ENCODE data around the gene DGCR8. TPM values are rescaled to one million over a fixed set of nuclear protein-coding genes. Genes with fewer than 3 reads are reported as not detected.

DGCR8 gene
- polyA plus RNA-seq, 3 donors, result 40.5 to 42.3 (median 42.0) TPM

DNA sequence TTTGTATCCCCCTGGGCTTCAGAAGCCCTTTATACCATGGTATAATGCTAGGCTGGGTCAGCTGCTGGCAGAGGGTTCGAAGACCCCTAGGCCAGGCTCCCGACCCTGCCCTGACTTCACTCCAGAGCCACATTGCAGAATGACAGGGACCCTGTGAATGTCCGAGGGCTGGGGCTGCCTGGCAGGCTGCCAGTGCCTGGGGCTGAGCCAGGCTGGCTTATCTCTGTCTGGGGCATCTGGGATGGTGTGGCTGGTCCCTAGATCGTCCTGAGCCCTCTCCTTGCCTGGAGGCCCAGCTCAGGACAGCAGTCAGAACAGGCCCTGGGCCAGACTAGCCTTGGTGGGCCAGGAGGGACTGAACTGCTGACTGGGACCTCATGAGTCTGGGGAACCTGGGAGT is 55.2 kb downstream of the DGCR8 start:
- DNase-seq (ENCODE audit: low read depth in 3 of 3, low spot score in 2 of 3), result no peak

DNA sequence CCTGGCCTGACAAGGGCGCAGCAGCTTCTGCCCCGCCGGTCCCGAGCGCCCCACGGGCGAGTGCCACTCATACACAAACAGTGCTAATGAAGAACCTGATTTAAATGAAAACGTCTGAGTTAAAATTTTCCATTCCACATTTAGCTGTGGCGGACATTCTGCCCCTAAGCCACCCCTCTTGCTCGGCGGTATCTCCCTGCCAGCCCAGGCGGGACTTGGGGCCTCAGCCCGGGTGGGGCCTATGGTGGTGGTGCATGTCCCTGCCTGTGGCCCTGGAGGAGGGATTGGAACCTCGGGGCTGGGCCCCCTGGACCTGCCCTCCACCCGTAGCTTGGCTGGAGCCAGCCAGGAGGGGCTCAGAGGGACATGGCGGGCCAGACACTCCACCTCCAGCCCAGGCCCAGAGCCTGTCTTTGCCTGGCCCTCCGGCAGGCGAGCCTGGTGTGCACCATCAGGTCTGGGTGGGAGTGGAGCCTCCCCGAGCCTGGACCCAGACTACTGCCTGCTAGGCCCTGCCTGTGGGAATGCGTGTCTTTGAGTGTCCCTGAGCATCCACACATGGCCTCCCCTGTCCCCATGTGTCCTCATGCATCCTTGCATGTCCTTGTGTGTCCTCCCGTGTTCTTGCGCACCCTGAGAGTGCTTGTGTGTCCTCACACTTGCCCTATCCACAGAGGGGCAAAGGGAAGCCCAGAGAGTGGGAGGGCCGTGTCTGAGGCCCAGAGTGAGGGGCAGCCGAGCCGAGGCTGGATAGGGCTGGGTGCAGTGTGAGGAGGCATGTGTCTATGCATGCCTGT is 56.0 kb downstream of the DGCR8 start:
- DNase-seq (ENCODE audit: low read depth in 3 of 3, low spot score in 2 of 3), result no peak

DNA sequence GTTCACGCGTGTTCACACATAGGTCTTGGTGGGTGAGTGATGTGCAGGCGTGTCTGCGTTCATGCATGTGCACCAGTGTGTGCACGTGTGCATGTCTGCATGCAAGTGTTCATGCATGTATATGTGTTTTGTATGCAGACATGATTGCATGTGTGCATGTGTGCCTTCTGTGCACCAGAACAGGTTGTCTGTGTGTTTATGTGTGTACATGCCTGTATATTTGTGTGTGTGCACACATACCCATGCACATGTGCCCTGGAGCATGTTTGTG is 56.5 kb downstream of the DGCR8 start:
- DNase-seq (ENCODE audit: low read depth in 3 of 3, low spot score in 2 of 3), result no peak

DNA sequence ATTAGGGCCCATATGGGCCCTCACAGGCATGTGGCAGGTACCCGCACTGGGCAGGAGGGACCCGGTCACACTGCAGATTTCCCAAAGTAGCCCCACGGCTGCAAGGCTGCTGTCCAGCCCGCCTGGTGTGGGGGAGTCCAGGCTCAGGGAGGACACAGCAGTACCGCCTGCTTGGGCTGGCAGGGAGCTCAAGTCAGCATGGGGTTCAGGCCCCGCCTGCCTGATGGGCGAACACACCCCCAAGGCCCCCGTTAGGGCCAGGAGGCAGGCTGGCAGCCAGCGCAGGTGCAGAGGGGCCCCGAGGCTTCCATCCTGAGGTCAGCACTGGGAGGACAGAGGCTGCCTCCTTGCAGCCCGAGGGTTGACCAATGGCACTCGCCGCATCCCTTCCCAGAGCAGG is 57.1 kb downstream of the DGCR8 start:
- DNase-seq (ENCODE audit: low read depth in 3 of 3, low spot score in 2 of 3), result no peak

DNA sequence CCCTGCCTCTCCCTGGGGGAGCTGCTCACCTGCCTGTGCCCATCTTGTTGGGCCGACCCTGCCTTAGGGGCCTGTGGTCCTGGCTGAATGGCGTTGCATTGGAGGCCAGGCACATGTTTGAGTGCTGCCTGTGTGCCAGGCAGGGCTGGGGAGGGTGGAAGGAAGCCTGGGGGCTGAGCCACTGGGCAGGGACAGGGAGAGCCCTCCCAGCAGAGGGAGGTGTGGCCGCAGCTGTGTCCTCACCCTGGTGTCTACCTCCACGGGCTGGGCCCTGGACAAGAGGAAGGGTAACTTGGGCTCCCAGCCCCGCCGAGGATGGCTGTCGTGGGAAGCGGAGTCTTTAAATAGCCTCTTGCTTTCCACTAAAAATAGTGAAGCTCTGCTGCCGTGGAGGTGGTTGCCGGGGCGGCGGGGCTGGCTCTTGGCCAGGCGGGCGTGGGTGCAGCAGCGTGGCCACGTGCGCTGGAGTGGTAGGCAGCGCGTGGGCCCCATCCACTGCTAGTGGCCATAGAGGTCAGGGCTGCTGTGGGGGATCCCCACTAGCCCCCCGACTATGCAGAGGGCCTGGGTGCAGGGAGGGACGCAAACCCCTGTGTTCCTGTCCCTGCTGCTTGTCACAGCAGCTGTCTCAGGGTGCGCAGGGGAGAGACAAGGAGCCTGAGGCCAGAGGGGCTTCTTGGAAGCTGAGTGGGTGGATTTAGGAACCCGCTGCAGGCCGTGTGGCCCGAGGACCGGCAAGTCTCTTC is 57.8 kb downstream of the DGCR8 start:
- DNase-seq (ENCODE audit: low read depth in 3 of 3, low spot score in 2 of 3), result no peak

DNA sequence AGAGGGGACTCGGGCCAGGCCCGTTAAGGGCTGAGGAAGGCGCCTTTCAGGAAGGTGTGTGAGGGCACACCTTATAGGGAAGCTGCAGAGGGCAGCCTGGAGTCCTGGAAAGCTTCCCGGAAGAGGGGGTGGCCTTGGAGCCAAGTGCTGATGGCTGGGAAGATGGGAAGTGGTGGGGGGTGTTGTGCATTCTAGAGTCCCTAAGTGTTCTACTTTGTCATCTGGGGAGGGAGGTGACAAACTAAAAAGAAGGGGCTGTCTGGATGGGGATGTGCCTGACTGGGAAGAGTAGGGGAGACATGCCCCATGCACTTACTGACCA is 58.3 kb downstream of the DGCR8 start:
- DNase-seq (ENCODE audit: low read depth in 3 of 3, low spot score in 2 of 3), result no peak

DNA sequence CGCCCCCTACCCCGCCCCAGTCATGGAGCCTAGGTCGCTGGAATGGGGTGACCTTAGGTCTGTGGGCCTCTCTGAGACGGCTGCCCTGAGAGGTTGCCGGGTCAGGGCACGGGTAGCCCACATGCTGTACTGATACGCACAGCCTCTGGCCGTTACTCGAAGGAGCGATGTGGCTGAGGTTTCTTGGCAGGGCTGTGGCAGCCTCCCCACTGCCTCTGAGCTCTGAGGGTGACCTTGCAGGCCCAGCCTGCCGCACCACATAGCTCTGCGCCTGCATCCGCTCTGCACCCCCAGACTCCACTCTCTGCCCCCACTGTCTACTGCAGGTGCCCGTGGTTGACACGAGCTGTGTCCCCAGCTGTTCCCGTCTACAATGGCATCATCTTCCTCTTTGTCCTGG is 58.8 kb downstream of the DGCR8 start:
- DNase-seq (ENCODE audit: low read depth in 3 of 3, low spot score in 2 of 3), result no peak

DNA sequence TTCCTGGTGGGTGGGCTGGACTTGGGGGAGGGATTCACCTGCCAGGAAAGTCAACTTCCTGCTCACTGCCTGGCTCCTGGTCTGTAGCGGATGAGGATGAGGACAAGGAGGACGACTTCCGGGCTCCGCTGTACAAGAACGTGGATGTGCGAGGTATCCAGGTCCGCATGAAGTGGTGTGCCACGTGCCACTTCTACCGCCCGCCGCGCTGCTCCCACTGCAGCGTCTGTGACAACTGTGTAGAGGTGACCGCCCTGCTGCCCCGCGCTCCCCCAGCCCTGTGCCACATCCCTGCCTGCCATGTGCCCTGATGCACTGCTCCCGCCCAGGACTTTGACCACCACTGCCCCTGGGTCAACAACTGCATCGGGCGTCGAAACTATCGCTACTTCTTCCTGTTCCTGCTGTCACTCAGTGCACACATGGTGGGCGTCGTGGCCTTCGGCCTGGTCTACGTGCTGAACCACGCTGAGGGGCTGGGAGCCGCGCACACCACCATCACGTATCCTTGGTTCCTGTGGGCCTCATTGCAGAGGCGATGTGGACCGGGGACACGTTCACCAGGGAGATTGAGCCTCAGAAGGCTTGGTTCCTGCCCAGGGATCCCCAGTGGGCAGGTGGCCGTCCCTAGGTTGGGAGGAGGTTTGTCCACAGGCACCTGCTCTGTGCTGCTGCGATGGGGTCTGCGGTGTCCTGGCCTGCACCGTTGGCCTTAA is 59.5 kb downstream of the DGCR8 start:
- DNase-seq (ENCODE audit: low read depth in 3 of 3, low spot score in 2 of 3), result no peak

DNA sequence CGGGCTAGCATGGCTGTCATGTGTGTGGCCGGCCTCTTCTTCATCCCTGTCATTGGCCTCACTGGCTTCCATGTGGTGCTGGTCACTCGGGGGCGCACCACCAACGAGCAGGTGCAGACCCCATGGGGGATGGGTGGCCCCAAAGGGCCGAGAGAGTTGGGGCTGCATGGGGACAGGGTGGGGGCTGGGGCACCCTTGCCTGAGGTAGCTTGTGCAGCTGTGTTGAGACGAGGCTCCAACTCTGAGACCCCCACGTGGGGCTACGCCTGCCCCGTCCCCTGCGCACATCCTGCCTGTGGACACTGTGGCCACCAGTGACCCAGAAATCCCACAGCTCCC is 60.0 kb downstream of the DGCR8 start:
- no peak for DNase-seq (ENCODE audit: low read depth in 3 of 3, low spot score in 2 of 3)

DNA sequence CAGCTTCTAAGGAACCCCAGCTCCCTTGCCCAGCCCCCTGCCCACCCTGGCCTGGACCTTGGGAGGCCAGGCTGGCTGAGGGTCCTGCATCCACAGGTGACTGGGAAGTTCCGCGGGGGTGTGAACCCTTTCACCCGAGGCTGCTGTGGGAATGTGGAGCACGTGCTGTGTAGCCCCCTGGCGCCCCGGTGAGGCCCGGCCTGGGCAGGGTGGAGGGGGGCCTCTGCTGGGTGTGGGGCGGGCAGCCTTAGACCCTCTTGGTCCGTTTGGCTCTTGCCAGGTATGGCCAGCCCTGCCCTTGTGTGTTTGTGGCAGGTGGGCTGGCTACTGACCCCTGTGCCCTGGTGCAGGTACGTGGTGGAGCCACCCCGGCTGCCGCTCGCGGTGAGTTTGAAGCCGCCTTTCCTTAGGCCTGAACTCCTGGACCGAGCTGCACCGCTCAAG is 60.5 kb downstream of the DGCR8 start:
- no peak for DNase-seq (ENCODE audit: low read depth in 3 of 3, low spot score in 2 of 3)

DNA sequence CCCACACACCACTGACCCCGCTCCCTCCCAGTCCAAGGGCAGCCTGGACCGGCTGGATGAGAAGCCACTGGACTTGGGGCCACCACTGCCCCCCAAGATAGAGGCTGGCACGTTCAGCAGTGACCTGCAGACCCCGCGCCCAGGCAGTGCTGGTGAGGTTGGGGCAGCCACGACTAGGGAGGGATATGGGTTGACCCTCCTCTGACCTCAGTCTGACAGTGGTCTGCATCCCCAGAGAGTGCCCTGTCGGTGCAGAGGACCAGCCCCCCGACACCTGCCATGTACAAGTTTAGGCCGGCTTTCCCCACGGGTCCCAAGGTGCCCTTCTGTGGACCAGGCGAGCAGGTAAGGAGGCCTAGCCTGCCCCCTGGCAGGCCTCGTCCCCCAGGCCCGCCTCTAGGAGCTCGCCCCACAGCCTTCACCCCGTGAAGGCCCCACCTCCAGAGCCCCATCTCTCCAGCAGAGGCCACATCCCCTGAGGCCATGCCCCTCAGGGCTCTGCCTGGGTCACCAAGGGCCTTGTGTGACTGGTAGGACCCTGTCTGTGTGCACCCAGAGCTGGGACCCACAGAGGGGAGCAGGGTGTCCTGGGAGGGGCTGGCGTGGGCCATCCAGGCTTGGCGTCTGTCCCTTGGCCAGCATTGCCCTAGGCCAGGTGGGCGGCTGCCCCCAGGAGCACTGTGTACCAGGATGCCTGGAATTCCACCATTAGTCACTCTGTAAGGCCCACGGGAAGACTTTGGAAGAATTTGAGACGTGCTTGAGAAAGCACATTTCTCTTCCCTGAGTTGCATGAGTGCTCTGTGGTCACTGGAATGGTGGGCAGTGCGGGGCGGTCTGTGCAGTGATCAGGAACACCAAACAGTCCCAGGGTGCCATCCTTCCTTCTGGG is 61.4 kb downstream of the DGCR8 start:
- no peak for DNase-seq (ENCODE audit: low read depth in 3 of 3, low spot score in 2 of 3)

DNA sequence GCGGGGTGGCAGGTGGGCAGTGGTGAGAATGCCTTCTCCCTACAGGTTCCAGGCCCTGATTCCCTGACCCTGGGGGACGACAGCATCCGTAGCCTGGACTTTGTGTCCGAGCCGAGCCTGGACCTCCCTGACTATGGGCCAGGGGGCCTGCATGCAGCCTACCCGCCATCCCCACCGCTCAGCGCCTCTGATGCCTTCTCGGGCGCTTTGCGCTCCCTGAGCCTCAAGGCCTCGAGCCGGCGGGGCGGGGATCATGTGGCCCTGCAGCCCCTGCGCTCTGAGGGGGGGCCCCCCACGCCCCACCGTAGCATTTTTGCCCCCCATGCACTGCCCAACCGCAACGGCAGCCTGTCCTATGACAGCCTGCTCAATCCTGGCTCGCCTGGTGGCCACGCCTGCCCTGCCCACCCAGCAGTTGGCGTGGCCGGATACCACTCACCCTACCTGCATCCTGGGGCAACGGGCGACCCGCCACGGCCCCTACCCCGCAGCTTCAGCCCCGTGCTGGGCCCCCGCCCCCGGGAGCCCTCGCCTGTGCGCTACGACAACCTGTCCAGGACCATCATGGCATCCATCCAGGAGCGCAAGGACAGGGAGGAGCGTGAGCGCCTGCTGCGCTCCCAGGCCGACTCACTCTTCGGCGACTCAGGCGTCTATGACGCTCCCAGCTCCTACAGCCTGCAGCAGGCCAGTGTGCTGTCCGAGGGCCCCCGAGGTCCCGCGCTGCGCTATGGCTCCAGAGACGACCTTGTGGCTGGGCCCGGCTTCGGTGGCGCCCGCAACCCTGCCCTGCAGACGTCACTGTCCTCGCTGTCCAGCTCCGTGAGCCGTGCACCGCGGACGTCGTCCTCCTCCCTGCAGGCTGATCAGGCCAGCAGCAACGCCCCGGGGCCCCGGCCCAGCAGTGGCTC is 62.9 kb downstream of the DGCR8 start:
- DNase-seq (ENCODE audit: low read depth in 3 of 3, low spot score in 2 of 3), result no peak

DNA sequence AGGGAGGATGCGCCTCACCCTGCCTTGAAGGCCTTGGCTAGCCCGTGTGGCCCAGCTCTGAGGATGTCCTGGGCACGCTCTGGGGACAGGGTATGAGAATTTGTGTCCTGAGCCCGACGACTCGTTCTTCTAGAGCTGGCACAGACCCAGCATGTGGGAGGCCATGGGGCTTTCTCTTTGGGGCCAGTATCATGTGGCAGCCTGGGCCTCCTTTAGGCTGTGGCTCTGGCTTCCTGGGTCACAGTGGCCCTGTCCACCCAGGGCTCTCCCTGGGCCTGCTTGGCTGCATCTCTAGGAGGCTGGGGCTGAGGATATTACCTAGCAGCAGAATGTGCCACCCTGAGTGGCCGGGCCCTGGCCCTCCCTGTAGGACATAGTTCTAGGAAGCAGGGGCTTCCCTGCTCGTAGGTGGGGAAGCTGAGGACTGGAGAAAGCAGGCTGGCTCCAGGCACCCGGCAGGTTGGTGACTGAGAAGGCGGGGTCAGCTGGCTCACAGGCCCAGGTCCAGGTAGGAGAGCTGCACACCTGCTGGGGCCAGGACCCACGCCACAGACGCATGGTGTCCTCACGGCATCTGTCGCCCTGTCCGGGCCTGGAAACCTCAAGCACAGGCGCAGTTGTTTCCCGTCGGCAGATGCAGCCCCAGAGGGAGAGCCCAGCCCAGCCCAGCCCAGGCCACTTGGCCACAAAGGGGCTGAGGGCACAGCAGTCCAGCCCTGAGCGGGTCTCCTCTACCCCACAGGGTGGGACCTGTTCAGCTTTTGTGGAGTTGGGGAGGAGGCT is 64.0 kb downstream of the DGCR8 start:
- no peak for DNase-seq (ENCODE audit: low read depth in 3 of 3, low spot score in 2 of 3)

DNA sequence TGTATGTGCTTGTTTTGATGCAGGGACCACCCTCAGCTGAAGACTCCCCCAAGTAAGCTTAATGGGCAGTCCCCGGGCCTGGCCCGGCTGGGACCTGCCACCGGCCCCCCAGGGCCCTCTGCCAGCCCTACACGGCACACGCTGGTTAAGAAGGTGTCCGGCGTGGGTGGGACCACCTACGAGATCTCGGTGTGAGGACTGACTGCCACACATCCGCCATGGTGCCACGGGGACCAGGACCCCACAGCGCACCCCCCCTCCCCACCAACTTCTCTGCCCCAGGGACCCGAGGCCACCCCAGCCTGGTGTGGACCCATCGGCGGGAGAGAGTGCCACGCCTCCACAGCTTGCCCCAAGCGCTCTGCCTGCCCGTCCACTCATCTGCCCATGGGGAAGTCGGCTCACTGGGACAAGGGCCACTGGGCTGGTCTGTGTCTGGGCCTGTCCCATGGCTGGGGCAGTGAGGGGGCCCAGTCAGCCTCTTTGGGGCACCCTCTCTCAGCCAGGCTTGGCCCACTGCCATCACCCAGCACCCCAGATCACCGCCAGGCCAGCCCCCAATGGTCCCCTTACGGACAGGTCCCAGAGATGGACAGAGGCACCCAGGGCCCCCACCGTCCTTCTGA is 65.3 kb downstream of the DGCR8 start:
- DNase-seq (ENCODE audit: low read depth in 3 of 3, low spot score in 2 of 3), result no peak

DNA sequence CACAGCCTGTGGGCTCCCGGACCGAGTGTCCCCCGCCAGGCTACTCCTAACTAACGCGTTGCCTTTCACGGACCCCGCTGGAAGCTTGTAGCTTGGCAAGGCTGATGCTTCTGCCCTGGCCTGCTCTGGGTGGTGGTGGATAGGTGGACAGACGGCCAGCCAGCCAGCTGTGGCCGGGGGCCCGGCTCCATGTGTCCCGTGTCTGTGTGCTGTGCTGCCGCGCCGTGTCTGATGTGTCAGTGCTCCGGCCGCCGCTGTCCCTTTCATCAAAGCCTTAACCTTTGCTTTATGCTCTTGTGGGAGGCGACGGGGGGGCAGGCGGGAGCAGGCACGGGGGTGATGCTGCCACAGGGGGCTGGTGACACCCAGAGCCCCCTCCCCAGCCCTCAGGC is 65.8 kb downstream of the DGCR8 start:
- no peak for DNase-seq (ENCODE audit: low read depth in 3 of 3, low spot score in 2 of 3)

DNA sequence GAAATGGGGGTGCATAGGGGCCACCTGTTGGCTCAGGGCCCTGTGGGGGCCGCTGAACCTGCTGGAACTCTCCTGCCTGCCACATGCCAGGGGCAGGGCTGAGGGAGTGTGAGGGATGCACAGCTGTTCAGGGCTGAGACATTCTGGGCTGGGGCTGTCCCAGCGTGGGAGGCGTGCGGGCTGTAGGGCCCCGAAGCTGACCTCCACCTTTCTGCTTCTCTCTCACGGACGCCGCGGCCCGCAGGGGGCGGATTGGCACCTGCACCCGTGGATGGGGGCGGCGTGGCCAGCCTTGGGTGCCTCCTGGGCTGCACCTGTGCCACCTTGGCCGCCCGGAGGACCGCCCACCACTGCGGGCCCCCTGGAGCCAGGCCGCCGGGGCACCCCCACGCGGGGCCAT is 66.7 kb downstream of the DGCR8 start:
- no peak for DNase-seq (ENCODE audit: low read depth in 3 of 3, low spot score in 2 of 3)

DNA sequence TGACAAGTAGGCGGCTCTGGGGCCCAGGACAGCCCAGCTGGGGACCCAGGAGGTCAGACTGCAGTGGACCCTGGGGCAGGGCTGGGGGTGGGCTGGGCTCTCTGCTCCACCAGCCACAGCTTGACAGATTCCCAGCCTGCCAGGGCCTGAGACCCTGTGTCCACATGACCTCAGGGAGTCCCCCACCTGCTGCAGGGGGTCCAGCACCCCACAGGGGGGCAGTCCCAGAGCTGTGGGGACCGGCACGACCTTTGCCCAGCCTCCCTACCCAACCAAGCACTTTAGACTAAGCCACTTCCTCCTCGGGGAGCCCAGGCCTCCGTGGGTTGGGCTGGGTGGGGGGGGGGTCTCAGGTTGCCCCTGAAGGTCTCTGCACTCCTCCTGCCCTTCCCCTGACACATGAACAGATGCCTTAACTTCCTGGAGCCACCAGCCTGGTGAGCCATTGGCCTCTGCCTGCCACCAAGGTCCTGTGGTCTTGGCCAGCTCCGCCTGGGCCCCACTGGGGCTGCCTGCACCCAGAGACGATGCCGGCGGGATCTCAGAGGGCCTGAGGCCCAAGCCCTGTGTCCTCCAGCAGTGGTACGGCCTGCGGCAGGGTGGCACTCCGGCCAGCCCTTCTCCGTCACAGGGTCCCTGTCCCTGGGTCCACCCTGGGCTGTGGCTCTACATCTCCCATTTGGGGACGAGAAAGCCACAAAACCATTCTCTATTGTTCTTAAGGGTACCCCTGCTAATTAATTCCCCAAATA is 67.4 kb downstream of the DGCR8 start:
- no peak for DNase-seq (ENCODE audit: low read depth in 3 of 3, low spot score in 2 of 3)

DNA sequence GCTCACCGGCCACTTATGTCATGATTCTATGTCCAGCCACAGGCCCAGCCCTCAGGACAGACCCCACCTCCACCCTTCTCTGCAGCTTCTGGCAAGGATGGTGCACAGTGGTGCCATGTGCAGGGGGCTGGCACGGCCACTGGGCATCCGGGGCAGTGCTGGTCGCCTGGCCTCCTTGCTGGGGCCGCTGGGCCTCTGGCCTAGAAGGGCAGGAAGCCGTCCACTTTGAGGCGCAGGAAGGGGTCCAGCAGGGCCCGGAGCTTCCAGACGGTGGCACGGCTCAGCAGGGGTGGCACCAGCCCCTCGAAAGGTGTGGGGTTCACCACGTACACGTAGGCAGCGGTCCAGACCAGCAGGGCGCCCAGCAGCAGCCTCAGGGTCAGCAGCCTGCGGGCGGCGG is 68.4 kb downstream of the DGCR8 start:
- no peak for DNase-seq (ENCODE audit: low read depth in 3 of 3, low spot score in 2 of 3)
